Measurements from ENCODE around the gene ITGB6.

Gene ITGB6

GRCh38 chr2:160064916-160065315, 135.2 kb downstream of the ITGB6 start:
- intact Hi-C loops (cut with DNase I): no loop called here
- peak in 4 of 42 donors; percentile 6 to 18 (median 15) for DNase-seq

- DNase-seq: no peak
- intact Hi-C loops (cut with DNase I): no loop called here
Observed at GRCh38 chr2:160063879-160064612, 136.0 kb downstream of the ITGB6 start.

- intact Hi-C loops (cut with DNase I): no loop called here
- DNase-seq: no peak
Observed at GRCh38 chr2:160063271-160063670, 136.8 kb downstream of the ITGB6 start.

GRCh38 chr2:160062292-160063005, 137.6 kb downstream of the ITGB6 start, which contains the start of gene PLA2R1:
TSS of gene PLA2R1 (minus strand) at chr2:160062615. CDS start at chr2:160062403, 212 bp downstream.
- peak in 32 of 42 donors; percentile 4 to 51 (median 18) for DNase-seq
- intact Hi-C loops (cut with DNase I): no loop called here

GRCh38 chr2:160061944-160062291, 138.2 kb downstream of the ITGB6 start:
- intact Hi-C loops (cut with DNase I): no loop called here
- DNase-seq: no peak

GRCh38 chr2:160061533-160061932, 138.5 kb downstream of the ITGB6 start:
- DNase-seq: no peak
- intact Hi-C loops (cut with DNase I): no loop called here

- intact Hi-C loops (cut with DNase I): no loop called here
- no peak for DNase-seq
Observed at GRCh38 chr2:160060297-160060696, 139.8 kb downstream of the ITGB6 start.

- intact Hi-C loops (cut with DNase I): no loop called here
- DNase-seq: no peak
Observed at GRCh38 chr2:160057356-160057755, 142.7 kb downstream of the ITGB6 start.

GRCh38 chr2:160055726-160056108, 144.4 kb downstream of the ITGB6 start:
- intact Hi-C loops (cut with DNase I): no loop called here
- DNase-seq: no peak

GRCh38 chr2:160054984-160055725, 144.9 kb downstream of the ITGB6 start:
- intact Hi-C loops (cut with DNase I): no loop called here
- no peak for DNase-seq

GRCh38 chr2:160053946-160054345, 146.1 kb downstream of the ITGB6 start:
- intact Hi-C loops (cut with DNase I): no loop called here
- no peak for DNase-seq

GRCh38 chr2:160052531-160052930, 147.5 kb downstream of the ITGB6 start:
- no peak for DNase-seq
- intact Hi-C loops (cut with DNase I): no loop called here

GRCh38 chr2:160051371-160051800, 148.7 kb downstream of the ITGB6 start:
- intact Hi-C loops (cut with DNase I): no loop called here
- no peak for DNase-seq

- intact Hi-C loops (cut with DNase I): no loop called here
- DNase-seq: no peak
Observed at GRCh38 chr2:160050147-160050546, 149.9 kb downstream of the ITGB6 start.
